GM21529 (cell line): ENCODE results near the gene MARCHF5.
"Not testable (repeated sequence)": the region's sequence is repeated elsewhere in the genome, so short reads cannot be mapped to it uniquely, and the experiment has no call there.

ENCODE experiments used
- ATAC-seq: cut with Tn5 transposase; IDR thresholded peaks from one replicate; pipeline ENCODE4 v1.9.1; 2021; ENCODE audit not compliant: unreplicated experiment

Gene MARCHF5

GRCh38 chr10:92385831-92386230 is 94.9 kb downstream of the MARCHF5 start:
- ATAC-seq, result no peak

DNA sequence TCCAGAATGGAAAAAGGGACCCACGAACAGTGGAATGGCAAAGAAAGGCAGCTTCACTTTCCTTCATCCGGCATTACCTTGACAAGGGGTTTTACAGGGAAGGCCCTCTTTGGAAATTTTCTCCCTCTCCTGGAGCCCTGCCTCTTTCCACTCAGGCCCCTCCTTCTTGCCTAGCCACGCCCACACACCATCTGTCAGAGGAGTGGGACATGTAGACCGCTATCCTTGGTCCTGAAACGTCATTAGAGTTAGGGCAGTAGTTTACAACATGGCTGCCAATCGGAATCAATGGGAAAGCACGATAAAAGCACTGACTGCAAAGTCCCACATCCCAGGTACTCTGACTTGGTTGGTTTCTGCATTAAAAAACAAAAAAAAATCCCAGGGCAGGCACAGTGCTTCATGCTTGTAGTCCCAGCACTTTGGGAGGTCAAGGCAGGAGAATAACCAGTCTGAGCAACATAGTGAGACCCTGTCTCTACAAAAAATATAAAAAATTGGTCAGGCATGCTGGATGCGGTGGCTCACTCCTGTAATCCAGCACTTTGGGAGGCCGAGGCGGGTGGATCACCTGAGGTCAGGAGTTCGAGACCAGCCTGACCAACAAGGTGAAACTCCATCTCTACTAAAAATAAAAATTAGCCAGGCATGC is 96.4 kb downstream of the MARCHF5 start:
- ATAC-seq, result no peak

DNA sequence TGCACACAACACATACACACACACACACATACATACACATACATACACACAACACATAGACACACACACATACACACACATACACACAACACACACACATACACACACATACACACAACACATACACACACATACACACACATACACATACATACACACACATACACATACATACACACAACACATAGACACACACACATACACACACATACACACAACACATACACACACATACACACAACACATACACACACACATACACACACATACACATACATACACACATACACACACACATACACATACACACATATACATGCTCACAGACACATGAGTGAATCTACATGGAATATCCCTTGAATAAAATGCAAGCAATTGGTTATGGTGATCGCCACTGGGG is 102.2 kb downstream of the MARCHF5 start:
- not testable (repeated sequence) for ATAC-seq

DNA sequence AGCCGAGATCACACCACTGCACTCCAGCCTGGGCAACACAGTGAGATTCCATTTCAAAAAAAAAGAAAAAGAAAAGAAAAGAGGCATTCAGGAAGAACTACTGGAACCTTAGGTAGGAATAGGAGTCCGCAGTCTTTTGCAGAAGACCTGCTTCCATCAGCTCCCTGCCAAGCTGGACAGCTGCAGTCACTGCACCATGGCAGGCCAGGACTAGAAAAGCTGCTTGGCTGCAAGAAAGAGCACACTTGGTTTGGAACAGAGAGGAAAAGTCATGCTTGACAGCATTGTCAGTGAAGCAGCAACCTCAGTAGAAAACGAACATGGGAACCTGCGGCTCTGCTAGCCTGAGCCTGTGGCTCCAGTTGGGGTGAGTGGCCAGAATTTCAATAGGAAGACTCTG is 104.3 kb downstream of the MARCHF5 start:
- ATAC-seq, result no peak

- not testable (repeated sequence) for ATAC-seq
Measured at GRCh38 chr10:92402234-92402633, 111.3 kb downstream of the MARCHF5 start.
